Neural progenitor cell (in vitro differentiated cells): ENCODE measurements around the gene HINFP. TPM values are rescaled to one million over a fixed set of nuclear protein-coding genes. Genes with fewer than 3 reads are reported as not detected.

Experiments used
- DNase-seq: peaks from one replicate; pipeline ENCODE4 v3.0.0-alpha.2; 2016; ENCODE audit warnings: low spot score
- H2AFZ ChIP-seq: fragments of 200-600 bp; sonication (generic); replicated peaks from 2 replicates; pipeline ENCODE4 v1.6.1; 2016; ENCODE audit warnings: antibody characterized with exemption
- H3F3A ChIP-seq: fragments of 200-600 bp; sonication (generic); 2 replicates; pipeline ENCODE4 v1.6.1; 2016; ENCODE audit warnings: antibody characterized with exemption, low read depth
- H3K27ac ChIP-seq: fragments of 200-600 bp; sonication (generic); 2 replicates; pipeline ENCODE4 v1.5.1; 2016; ENCODE audit warnings: mild to moderate bottlenecking
- H3K27me3 ChIP-seq: fragments of 200-600 bp; sonication (generic); 2 replicates; pipeline ENCODE4 v1.6.1; 2016; ENCODE audit warnings: mild to moderate bottlenecking, moderate library complexity
- H3K36me3 ChIP-seq: fragments of 200-600 bp; sonication (generic); 2 replicates; pipeline ENCODE4 v1.5.1; 2016
- H3K4me1 ChIP-seq: fragments of 200-600 bp; sonication (generic); 2 replicates; pipeline ENCODE4 v1.6.1; 2016; ENCODE audit warnings: mixed run types
- H3K4me2 ChIP-seq: fragments of 200-600 bp; sonication (generic); 2 replicates; pipeline ENCODE4 v1.6.1; 2016
- H3K4me3 ChIP-seq: fragments of 200-600 bp; sonication (generic); 2 replicates; pipeline ENCODE4 v1.5.1; 2016
- H3K79me2 ChIP-seq: fragments of 200-600 bp; sonication (generic); 2 replicates; pipeline ENCODE4 v1.6.1; 2016; ENCODE audit warnings: low read depth
- H3K9ac ChIP-seq: fragments of 200-600 bp; sonication (generic); 2 replicates; pipeline ENCODE4 v1.6.1; 2016
- H3K9me3 ChIP-seq: fragments of 200-600 bp; sonication (generic); 2 replicates; pipeline ENCODE4 v1.5.1; 2016; ENCODE audit warnings: low read depth
- H4K20me1 ChIP-seq: fragments of 200-600 bp; sonication (generic); 2 replicates; pipeline ENCODE4 v1.6.1; 2016; ENCODE audit warnings: low read depth
- H3K27ac Mint-ChIP-seq: 3 replicates; pipeline ENCODE4 v1.8.0; 2021; ENCODE audit warnings: mixed read lengths
- H3K27me3 Mint-ChIP-seq: 2 replicates; pipeline ENCODE4 v1.8.0; 2022; ENCODE audit warnings: low read depth, mild to moderate bottlenecking, inconsistent platforms, moderate library complexity, mixed read lengths; ENCODE audit not compliant: insufficient read depth
- H3K36me3 Mint-ChIP-seq: 3 replicates; pipeline ENCODE4 v1.8.0; 2021; ENCODE audit warnings: mixed read lengths
- H3K4me1 Mint-ChIP-seq: 3 replicates; pipeline ENCODE4 v1.8.0; 2021; ENCODE audit warnings: mixed read lengths
- H3K4me3 Mint-ChIP-seq: 3 replicates; pipeline ENCODE4 v1.8.0; 2021; ENCODE audit warnings: mild to moderate bottlenecking, moderate library complexity, mixed read lengths
- H3K9me3 Mint-ChIP-seq: 3 replicates; pipeline ENCODE4 v1.8.0; 2020; ENCODE audit warnings: mixed read lengths
- EZH2 ChIP-seq: fragments of 200-600 bp; sonication (generic); IDR thresholded peaks from 2 replicates; pipeline ENCODE4 v1.6.1; 2017; ENCODE audit warnings: antibody characterized with exemption, mild to moderate bottlenecking, moderate library complexity
- EZH2phosphoT487 ChIP-seq: fragments of 200-600 bp; sonication (generic); IDR thresholded peaks from 2 replicates; pipeline ENCODE4 v1.6.1; 2017; ENCODE audit warnings: antibody characterized with exemption
- total RNA-seq: library from RNA; depleted of rRNA; stranded (reverse); fragments of >200 nt; gene quantifications from 2 replicates; pipeline ENCODE4 v1.2.3, GENCODE V29; 2015; ENCODE audit warnings: low replicate concordance
- TF ChIP-seq, protein P1 (sequence below): fragments of 200-600 bp; sonication (generic); IDR thresholded peaks from 2 replicates; pipeline ENCODE4 v1.5.1; 2017; ENCODE audit warnings: antibody characterized with exemption, mild to moderate bottlenecking

HINFP gene
- total RNA-seq, 1 donor from 2014 or later, result 32.5 TPM

GRCh38 chr11:119118946-119119345, 2.4 kb upstream of the HINFP start:
- H3K27me3 Mint-ChIP-seq, result peaks cover 3% of the 10 kb centered on the region
- no peak for DNase-seq
- H3K4me1 Mint-ChIP-seq, result peaks cover 19% of the 10 kb centered on the region
- no peaks in the 10 kb centered on the region for H3K9me3 ChIP-seq
- no peak overlapping the region for H3K27ac ChIP-seq
- H3K36me3 ChIP-seq, result no peaks in the 10 kb centered on the region
- peaks cover 25% of the 10 kb centered on the region for H3K79me2 ChIP-seq
- H3K36me3 Mint-ChIP-seq, result peaks cover 8% of the 10 kb centered on the region
- no peak overlapping the region for H3K9ac ChIP-seq
- H3K9me3 Mint-ChIP-seq, result no peaks in the 10 kb centered on the region
- H3K4me2 ChIP-seq, result no peak overlapping the region
- no peaks in the 10 kb centered on the region for H3K27me3 ChIP-seq
- H2AFZ ChIP-seq, result no peak overlapping the region
- H3K4me3 ChIP-seq, result no peak overlapping the region
- peaks cover 16% of the 10 kb centered on the region for H3F3A ChIP-seq
- H3K4me1 ChIP-seq, result peaks cover 12% of the 10 kb centered on the region
- TF ChIP-seq, protein P1, sequence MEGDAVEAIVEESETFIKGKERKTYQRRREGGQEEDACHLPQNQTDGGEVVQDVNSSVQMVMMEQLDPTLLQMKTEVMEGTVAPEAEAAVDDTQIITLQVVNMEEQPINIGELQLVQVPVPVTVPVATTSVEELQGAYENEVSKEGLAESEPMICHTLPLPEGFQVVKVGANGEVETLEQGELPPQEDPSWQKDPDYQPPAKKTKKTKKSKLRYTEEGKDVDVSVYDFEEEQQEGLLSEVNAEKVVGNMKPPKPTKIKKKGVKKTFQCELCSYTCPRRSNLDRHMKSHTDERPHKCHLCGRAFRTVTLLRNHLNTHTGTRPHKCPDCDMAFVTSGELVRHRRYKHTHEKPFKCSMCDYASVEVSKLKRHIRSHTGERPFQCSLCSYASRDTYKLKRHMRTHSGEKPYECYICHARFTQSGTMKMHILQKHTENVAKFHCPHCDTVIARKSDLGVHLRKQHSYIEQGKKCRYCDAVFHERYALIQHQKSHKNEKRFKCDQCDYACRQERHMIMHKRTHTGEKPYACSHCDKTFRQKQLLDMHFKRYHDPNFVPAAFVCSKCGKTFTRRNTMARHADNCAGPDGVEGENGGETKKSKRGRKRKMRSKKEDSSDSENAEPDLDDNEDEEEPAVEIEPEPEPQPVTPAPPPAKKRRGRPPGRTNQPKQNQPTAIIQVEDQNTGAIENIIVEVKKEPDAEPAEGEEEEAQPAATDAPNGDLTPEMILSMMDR, result no peak
- TF ChIP-seq EZH2 (no peak), EZH2phosphoT487 (no peak)
- peaks cover 12% of the 10 kb centered on the region for H4K20me1 ChIP-seq
- H3K27ac Mint-ChIP-seq, result no peak overlapping the region
- no peak overlapping the region for H3K4me3 Mint-ChIP-seq

- no peaks in the 10 kb centered on the region for H3K27me3 ChIP-seq
- no peak overlapping the region for H3K27ac ChIP-seq
- H4K20me1 ChIP-seq, result peaks cover 12% of the 10 kb centered on the region
- peaks cover 16% of the 10 kb centered on the region for H3F3A ChIP-seq
- H3K4me1 ChIP-seq, result peaks cover 12% of the 10 kb centered on the region
- peak overlapping the region; percentile 37 for H3K4me3 ChIP-seq
- Mint-ChIP-seq H3K4me1 (peaks cover 19% of the 10 kb centered on the region), H3K27me3 (peaks cover 3% of the 10 kb centered on the region), H3K9me3 (no peaks in the 10 kb centered on the region), H3K27ac (peak overlapping the region; percentile 78), H3K4me3 (peak overlapping the region; percentile 92), H3K36me3 (peaks cover 5% of the 10 kb centered on the region)
- peak overlapping the region; percentile 11 for H2AFZ ChIP-seq
- no peaks in the 10 kb centered on the region for H3K9me3 ChIP-seq
- no peak for TF ChIP-seq EZH2phosphoT487
- TF ChIP-seq, protein P1, result no peak
- H3K79me2 ChIP-seq, result peaks cover 40% of the 10 kb centered on the region
- peak overlapping the region; percentile 12 for H3K9ac ChIP-seq
- peak; percentile 56 for DNase-seq
- H3K4me2 ChIP-seq, result peak overlapping the region; percentile 71
- H3K36me3 ChIP-seq, result no peaks in the 10 kb centered on the region
Observed at GRCh38 chr11:119120639-119121007, 757 bp upstream of the HINFP start.

DNA sequence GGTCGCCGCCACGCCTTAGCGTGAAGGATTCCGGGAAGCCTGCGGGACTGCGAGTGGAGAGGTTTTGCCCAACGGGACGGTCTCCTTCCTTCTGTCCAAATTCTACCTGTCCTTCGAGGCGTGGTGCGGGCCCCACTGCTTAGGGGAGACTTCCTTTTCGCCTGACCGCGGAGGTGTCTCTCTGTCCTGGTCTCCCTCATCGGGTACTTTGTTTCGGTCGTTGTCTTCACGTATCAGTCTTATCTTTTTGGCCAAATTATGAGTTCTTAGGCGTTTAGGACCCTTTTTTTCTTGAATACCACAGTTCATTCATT, 388 bp downstream of the HINFP start:
- Mint-ChIP-seq H3K4me1 (peaks cover 19% of the 10 kb centered on the region), H3K4me3 (peak overlapping the region; percentile 92), H3K27ac (peak overlapping the region; percentile 5), H3K36me3 (peaks cover 5% of the 10 kb centered on the region), H3K27me3 (peaks cover 3% of the 10 kb centered on the region), H3K9me3 (no peaks in the 10 kb centered on the region)
- Histone ChIP-seq H4K20me1 (peaks cover 12% of the 10 kb centered on the region), H3K4me3 (peak overlapping the region; percentile 81), H3K9me3 (no peaks in the 10 kb centered on the region), H3K36me3 (no peaks in the 10 kb centered on the region), H3K9ac (peak overlapping the region; percentile 87), H3K27me3 (no peaks in the 10 kb centered on the region), H3K27ac (no peak overlapping the region), H3K4me1 (peaks cover 12% of the 10 kb centered on the region), H3F3A (peaks cover 20% of the 10 kb centered on the region), H3K4me2 (peak overlapping the region; percentile 93), H2AFZ (peak overlapping the region; percentile 15), H3K79me2 (peaks cover 43% of the 10 kb centered on the region)
- DNase-seq, result no peak
- TF ChIP-seq, protein P1, result no peak
- TF ChIP-seq EZH2phosphoT487 (no peak), EZH2 (no peak)

- no peak overlapping the region for H3K27ac Mint-ChIP-seq
- Histone ChIP-seq H3F3A (peaks cover 4% of the 10 kb centered on the region), H3K9ac (no peak overlapping the region), H3K9me3 (no peaks in the 10 kb centered on the region), H3K4me3 (no peak overlapping the region), H3K27me3 (no peaks in the 10 kb centered on the region), H2AFZ (no peak overlapping the region), H4K20me1 (peaks cover 12% of the 10 kb centered on the region), H3K79me2 (peaks cover 43% of the 10 kb centered on the region), H3K4me2 (no peak overlapping the region), H3K4me1 (peaks cover 6% of the 10 kb centered on the region), H3K36me3 (no peaks in the 10 kb centered on the region), H3K27ac (no peak overlapping the region)
- TF ChIP-seq EZH2phosphoT487 (no peak), EZH2 (no peak)
- TF ChIP-seq, protein P1, result no peak
- H3K4me3 Mint-ChIP-seq, result no peak overlapping the region
- peaks cover 1% of the 10 kb centered on the region for H3K27me3 Mint-ChIP-seq
- H3K4me1 Mint-ChIP-seq, result peaks cover 11% of the 10 kb centered on the region
- DNase-seq, result no peak
- no peaks in the 10 kb centered on the region for H3K9me3 Mint-ChIP-seq
- peaks cover 12% of the 10 kb centered on the region for H3K36me3 Mint-ChIP-seq
Observed at GRCh38 chr11:119125821-119126220, 4.4 kb downstream of the HINFP start.
